PC-3 (cell line): ENCODE measurements around the gene ATP1A2.

Source experiments
- CTCF ChIP-seq: fragments of 300-600 bp; sonication (generic); conservative IDR thresholded peaks from 2 replicates; pipeline ENCODE4 v1.5.1; 2017; ENCODE audit warnings: antibody characterized with exemption, low read depth, mild to moderate bottlenecking, low read length
- EZH2 ChIP-seq: fragments of 300-600 bp; sonication (generic); IDR thresholded peaks from one replicate; pipeline ENCODE4 v1.6.1; 2017; ENCODE audit warnings: antibody characterized with exemption, mild to moderate bottlenecking, low read length; ENCODE audit not compliant: unreplicated experiment
- EZH2phosphoT487 ChIP-seq: fragments of 300-600 bp; sonication (generic); IDR thresholded peaks from 2 replicates; pipeline ENCODE4 v1.6.1; 2018; ENCODE audit warnings: mild to moderate bottlenecking, antibody characterized with exemption, low read length, borderline replicate concordance

DNA sequence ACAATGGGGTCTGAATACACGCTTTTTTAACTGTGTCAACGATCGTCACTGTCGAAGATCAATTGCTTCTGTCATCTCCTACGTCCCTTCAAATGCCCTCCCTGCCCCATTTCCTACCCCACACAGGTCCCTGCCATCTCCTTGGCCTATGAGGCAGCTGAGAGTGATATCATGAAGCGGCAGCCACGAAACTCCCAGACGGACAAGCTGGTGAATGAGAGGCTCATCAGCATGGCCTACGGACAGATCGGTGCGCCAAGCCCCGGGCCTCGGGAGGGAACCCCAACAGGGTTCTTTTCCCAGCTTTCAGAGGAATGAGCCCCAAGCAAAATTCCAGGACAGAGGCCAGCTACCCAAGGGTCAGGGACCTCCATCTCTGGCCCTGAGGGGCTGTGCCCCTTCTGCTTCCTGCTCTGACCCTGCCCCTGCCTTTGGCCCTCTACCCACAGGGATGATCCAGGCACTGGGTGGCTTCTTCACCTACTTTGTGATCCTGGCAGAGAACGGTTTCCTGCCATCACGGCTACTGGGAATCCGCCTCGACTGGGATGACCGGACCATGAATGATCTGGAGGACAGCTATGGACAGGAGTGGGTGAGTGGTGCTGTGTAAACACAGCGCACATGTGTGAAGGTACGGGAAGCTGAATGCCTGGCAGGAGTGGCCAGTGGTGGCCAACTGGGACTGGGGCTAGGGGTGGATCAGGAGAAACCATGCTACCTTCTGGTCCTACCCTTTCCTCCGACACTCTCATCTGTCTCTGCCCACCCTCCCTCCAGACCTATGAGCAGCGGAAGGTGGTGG, 20.8 kb downstream of the ATP1A2 start:
- TF ChIP-seq CTCF: no peak
- TF ChIP-seq EZH2: no peak
- no peak for TF ChIP-seq EZH2phosphoT487
